ENCODE data around the gene SPATA32. TPM values are rescaled to one million over a fixed set of nuclear protein-coding genes. Genes with fewer than 3 reads are reported as not detected.

SPATA32 gene
- total and polyA plus RNA-seq, 8 donors, result 0.07 to 0.19 (median 0.13) TPM; not detected in 4

DNA sequence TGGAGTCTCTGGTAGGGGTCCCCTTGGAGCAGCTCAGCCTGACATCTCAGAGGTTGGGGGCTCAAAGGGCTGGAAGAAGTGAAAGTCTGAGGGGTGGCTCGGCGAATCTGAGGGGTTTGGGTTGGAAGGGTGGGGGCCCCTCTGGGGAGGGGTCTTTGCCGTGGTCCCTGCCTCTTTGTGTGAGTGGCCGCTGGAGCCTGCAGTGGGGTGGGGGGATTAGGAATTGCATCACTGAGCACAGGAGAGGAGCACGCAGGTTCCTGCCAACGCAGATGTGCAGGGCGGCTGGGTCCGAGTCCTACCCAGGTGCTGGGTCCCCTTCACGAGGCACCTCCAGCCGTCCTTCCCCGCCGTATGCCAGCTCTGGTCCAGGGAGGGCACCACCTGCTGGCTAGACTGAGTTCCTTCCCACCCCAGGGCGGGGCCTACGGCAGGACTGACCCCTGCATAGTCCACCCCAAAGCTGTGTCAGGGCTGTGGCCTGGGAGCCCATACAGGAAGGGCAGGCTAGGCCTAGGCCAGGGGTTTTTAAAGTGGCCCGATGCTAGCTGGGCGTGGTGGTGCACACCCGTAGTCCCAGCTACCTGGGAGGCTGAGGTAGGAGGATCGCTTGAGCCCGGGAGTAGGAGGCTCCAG is 30.3 kb downstream of the SPATA32 start:
- H3K9me3 ChIP-seq, result no peaks in the 10 kb centered on the region
- intact Hi-C loops (cut with DNase I), result no loop called here
- WGBS, 2 donors, result 71 to 75% methylated on average over 19 of the region's 19 CpGs
- H3K27me3 ChIP-seq, result no peaks in the 10 kb centered on the region
- no peak overlapping the region for H3K27ac ChIP-seq
- peak in 2 of 6 donors; percentile 18 to 82 for DNase-seq
- TF ChIP-seq, protein P1, sequence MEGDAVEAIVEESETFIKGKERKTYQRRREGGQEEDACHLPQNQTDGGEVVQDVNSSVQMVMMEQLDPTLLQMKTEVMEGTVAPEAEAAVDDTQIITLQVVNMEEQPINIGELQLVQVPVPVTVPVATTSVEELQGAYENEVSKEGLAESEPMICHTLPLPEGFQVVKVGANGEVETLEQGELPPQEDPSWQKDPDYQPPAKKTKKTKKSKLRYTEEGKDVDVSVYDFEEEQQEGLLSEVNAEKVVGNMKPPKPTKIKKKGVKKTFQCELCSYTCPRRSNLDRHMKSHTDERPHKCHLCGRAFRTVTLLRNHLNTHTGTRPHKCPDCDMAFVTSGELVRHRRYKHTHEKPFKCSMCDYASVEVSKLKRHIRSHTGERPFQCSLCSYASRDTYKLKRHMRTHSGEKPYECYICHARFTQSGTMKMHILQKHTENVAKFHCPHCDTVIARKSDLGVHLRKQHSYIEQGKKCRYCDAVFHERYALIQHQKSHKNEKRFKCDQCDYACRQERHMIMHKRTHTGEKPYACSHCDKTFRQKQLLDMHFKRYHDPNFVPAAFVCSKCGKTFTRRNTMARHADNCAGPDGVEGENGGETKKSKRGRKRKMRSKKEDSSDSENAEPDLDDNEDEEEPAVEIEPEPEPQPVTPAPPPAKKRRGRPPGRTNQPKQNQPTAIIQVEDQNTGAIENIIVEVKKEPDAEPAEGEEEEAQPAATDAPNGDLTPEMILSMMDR (IDR thresholded peaks at IDR 0.05), result no peak
- ATAC-seq, result no peak
- H3K4me3 ChIP-seq, result no peak overlapping the region
- H3K4me1 ChIP-seq, result peaks cover 8 to 14% (median 11%) of the 10 kb centered on the region in 3 donors
- no peak for FAIRE-seq
- no peaks in the 10 kb centered on the region for H3K36me3 ChIP-seq

DNA sequence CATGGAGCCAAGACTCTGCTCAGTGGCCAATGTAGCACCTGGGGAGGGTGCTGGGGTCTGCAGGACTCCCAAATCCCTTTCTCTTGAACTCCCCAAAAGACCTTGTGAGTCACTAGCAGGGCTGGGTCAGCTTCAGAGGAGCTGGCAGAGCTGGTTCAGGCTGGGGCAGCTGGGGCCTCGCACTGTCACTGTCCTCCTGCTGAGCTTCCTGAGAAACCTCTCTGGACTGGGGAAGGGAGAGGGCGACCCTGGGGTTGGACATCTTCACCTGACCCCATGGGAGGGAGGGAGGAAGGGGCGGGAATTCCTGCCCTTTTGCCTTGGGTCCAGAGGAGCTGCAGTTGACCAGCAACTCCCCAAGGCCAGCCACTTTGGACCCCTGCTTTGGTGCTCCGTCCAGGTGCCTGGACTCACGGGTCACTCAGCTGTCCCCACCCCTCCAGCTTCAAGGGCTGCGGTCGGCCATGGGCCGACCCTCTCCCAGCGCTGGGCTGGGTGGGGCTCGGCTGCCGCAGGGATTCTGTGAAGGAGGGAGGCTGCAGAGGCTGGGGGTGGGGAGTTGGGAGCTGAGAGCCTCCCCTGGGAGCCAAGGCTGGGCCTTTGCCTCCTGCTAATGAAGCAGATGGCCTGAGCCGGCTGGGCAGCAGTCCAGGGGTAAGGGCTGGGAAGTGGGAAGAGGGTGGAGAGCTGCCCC is 31.0 kb downstream of the SPATA32 start:
- FAIRE-seq (no peak), DNase-seq (peak in 2 of 6 donors; percentile 14 to 64), ATAC-seq (no peak)
- no peaks in the 10 kb centered on the region for H3K27me3 ChIP-seq
- H3K27ac ChIP-seq, result no peak overlapping the region
- intact Hi-C loops (cut with DNase I), result no loop called here
- H3K4me1 ChIP-seq, result peaks cover 8 to 14% (median 11%) of the 10 kb centered on the region in 3 donors
- H3K4me3 ChIP-seq, result no peak overlapping the region
- 63 to 70% methylated on average over 11 to 12 of the region's 12 CpGs for WGBS, 2 donors
- H3K36me3 ChIP-seq, result no peaks in the 10 kb centered on the region
- TF ChIP-seq, protein P1 (IDR thresholded peaks at IDR 0.05), result no peak
- H3K9me3 ChIP-seq, result no peaks in the 10 kb centered on the region

DNA sequence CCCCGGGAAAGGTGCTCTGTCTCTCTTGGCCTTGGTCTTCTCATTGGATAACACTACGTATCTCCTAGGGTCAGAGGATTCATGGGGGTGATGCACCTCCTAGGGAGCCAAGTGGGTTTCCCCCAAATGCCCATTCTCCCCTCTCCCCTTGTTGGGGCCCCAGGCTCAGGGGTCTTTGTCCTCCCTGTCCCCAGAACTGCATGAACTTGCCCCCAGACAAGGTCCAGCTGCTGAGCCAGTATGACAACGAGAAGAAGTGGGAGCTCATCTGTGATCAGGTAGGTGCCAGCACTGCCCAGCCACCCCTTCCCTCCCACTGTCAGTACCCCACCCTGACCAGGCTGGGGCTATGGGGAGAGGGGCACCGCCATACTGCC is 31.5 kb downstream of the SPATA32 start:
- intact Hi-C loops (cut with DNase I), result no loop called here
- no peak for FAIRE-seq
- no peak overlapping the region for H3K4me3 ChIP-seq
- H3K36me3 ChIP-seq, result no peaks in the 10 kb centered on the region
- H3K27ac ChIP-seq, result no peak overlapping the region
- H3K9me3 ChIP-seq, result no peaks in the 10 kb centered on the region
- DNase-seq, result no peak
- TF ChIP-seq, protein P1 (IDR thresholded peaks at IDR 0.05), result no peak
- ATAC-seq, result no peak
- WGBS, 2 donors, result 87 to 89% methylated on average over 4 of the region's 4 CpGs
- no peaks in the 10 kb centered on the region for H3K27me3 ChIP-seq
- H3K4me1 ChIP-seq, result peaks cover 8 to 14% (median 11%) of the 10 kb centered on the region in 3 donors

DNA sequence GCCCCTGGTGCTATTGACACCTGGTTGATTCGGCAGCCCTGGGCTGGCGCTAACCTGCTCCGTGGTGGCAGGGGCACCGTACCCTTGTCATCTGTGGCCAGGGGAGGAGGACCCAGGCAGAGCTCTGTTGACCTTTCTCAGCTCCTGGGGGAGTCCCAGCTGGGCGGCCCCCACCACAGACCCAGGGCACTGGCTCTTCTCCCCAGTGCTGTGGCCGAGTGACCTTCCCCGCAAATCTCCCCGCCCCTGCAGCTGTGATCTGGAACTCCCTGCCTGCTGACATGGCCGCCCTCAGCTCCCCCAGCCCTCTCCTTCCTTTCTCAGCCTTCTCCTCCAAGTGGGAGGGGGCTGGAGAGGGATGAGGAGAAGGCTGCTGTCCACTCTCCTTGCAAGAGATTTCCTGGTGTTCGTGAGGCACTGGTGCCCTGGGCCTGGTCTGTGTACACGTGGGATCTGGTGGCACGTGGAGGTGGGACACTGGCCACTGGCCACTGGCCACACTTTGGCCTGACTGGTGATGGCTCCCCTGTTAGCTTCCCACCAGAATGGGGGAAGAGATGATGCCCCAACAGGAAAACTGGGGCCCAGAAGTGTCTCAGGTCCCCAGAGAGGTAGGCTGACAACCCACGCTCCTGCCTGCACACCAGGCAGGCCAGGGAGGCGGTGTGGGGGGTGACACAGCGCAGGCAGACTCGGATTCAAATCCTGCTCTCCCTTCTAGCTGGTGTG is 32.0 kb downstream of the SPATA32 start:
- no peak overlapping the region for H3K4me3 ChIP-seq
- no peak for FAIRE-seq

More for the DNA sequence above, 32.0 kb downstream of the SPATA32 start:
- TF ChIP-seq, protein P1 (IDR thresholded peaks at IDR 0.05), result no peak
- Histone ChIP-seq H3K9me3 (no peaks in the 10 kb centered on the region), H3K4me1 (peaks cover 8 to 14% (median 11%) of the 10 kb centered on the region in 3 donors), H3K27ac (peak overlapping the region in 2 of 4 donors; percentile 64 to 71), H3K27me3 (no peaks in the 10 kb centered on the region), H3K36me3 (no peaks in the 10 kb centered on the region)
- 85 to 91% methylated on average over 16 of the region's 16 CpGs for WGBS, 2 donors
- peak in 2 of 6 donors; percentile 18 to 63 for DNase-seq
- ATAC-seq, result no peak
- intact Hi-C loops (cut with DNase I), result loop anchor here in 1 of 3 donors (10.0 kb wide), 1 partner anchor 595 kb away; no protein-coding TSS in a partner anchor

All from pancreas (tissue), 10 donors.